SK-N-SH (cell line): ENCODE measurements around the gene KRTAP20-2. TPM values are rescaled to one million over a fixed set of nuclear protein-coding genes. Genes with fewer than 3 reads are reported as not detected.

Source experiments
- CTCF ChIA-PET: fragments of 300-600, 350-600 bp; formaldehyde crosslinking; extraction: SDS; loops from one replicate; lab custom pipeline; 2021; lab: Yijun Ruan, JAX
- POLR2A ChIA-PET: fragments of 350-600 bp; sonication (Branson Sonifier 250); formaldehyde crosslinking; extraction: SDS; loops from one replicate; lab custom pipeline; 2020; ENCODE audit warnings: antibody characterized with exemption, inconsistent platforms; lab: Yijun Ruan, JAX
- DNase-seq: peaks from one replicate; pipeline ENCODE4 v3.0.0; 2012
- H2AFZ ChIP-seq: fragments of 200-600 bp; sonication (generic); 2 replicates; pipeline ENCODE4 v1.8.1; 2016; ENCODE audit warnings: antibody characterized with exemption, mild to moderate bottlenecking, low read depth
- H3F3A ChIP-seq: fragments of 200-600 bp; sonication (generic); replicated peaks from 2 replicates; pipeline ENCODE3; 2016; ENCODE audit warnings: antibody characterized with exemption, mild to moderate bottlenecking; ENCODE audit not compliant: insufficient read depth
- H3K27ac ChIP-seq, 2 experiments: fragments of 200-500 bp in 1 of 2; fragments of 200-600 bp in 1 of 2; sonication (Bioruptor generic) in 1 of 2; sonication (generic), shearing (Covaris generic) in 1 of 2; 2 replicates each; pipeline versions ENCODE4 v1.5.1 to v1.6.1; 2014 to 2016; ENCODE audit warnings: low read depth in 2 of 2, inconsistent platforms in 1 of 2, low read length in 1 of 2, mild to moderate bottlenecking in 1 of 2, mixed read lengths in 1 of 2
- H3K27me3 ChIP-seq: fragments of 200-600 bp; sonication (generic), shearing (Covaris generic); 2 replicates; pipeline ENCODE4 v1.6.1; 2016; ENCODE audit warnings: mixed run types; ENCODE audit not compliant: insufficient read depth
- H3K36me3 ChIP-seq, 2 experiments: fragments of 200-500 bp in 1 of 2; fragments of 200-600 bp in 1 of 2; sonication (Bioruptor generic) in 1 of 2; sonication (generic) in 1 of 2; replicated peaks in 1 of 2; 2 replicates each; pipeline versions ENCODE3 to v1.5.1; 2014 to 2016; ENCODE audit warnings: low read length in 1 of 2, mild to moderate bottlenecking in 1 of 2; ENCODE audit not compliant: insufficient read depth in 2 of 2, control insufficient read depth in 1 of 2
- H3K4me1 ChIP-seq, 2 experiments: fragments of 200-500 bp in 1 of 2; fragments of 200-600 bp in 1 of 2; sonication (Bioruptor generic) in 1 of 2; sonication (generic), shearing (Covaris generic) in 1 of 2; 2 replicates each; pipeline versions ENCODE4 v1.5.1 to v1.6.1; 2014 to 2016; ENCODE audit warnings: low read depth in 1 of 2, low read length in 1 of 2, mixed run types in 1 of 2; ENCODE audit not compliant: insufficient read depth in 2 of 2, control insufficient read depth in 1 of 2
- H3K4me2 ChIP-seq: fragments of 200-600 bp; sonication (generic), shearing (Covaris generic); 2 replicates; pipeline ENCODE4 v1.6.1; 2017; ENCODE audit warnings: mixed run types
- H3K4me3 ChIP-seq, 2 experiments: fragments of 200-500 bp in 1 of 2; fragments of 200-600 bp in 1 of 2; sonication (Bioruptor generic) in 1 of 2; sonication (generic), shearing (Covaris generic) in 1 of 2; 2 replicates each; pipeline versions ENCODE4 v1.5.1 to v1.8.1; 2014 to 2016; ENCODE audit warnings: low read depth in 2 of 2, inconsistent platforms in 1 of 2, low read length in 1 of 2, mild to moderate bottlenecking in 1 of 2, mixed read lengths in 1 of 2, moderate library complexity in 1 of 2
- H3K79me2 ChIP-seq: fragments of 200-600 bp; sonication (generic); 2 replicates; pipeline ENCODE4 v1.8.1; 2017; ENCODE audit warnings: mild to moderate bottlenecking; ENCODE audit not compliant: insufficient read depth
- H3K9ac ChIP-seq: fragments of 200-600 bp; sonication (generic); 2 replicates; pipeline ENCODE4 v1.6.1; 2017; ENCODE audit warnings: mixed run types
- H3K9me2 ChIP-seq: fragments of 200-600 bp; sonication (generic); 2 replicates; pipeline ENCODE4 v1.6.1; 2017; ENCODE audit warnings: mixed run types
- H3K9me3 ChIP-seq: fragments of 200-600 bp; sonication (generic); 2 replicates; pipeline ENCODE4 v1.6.1; 2017; ENCODE audit warnings: mixed run types, mild to moderate bottlenecking, moderate library complexity
- H4K20me1 ChIP-seq: fragments of 200-600 bp; sonication (generic); 2 replicates; pipeline ENCODE4 v1.6.1; 2017; ENCODE audit warnings: mild to moderate bottlenecking, mixed run types; ENCODE audit not compliant: insufficient read depth
- MAX ChIP-seq: IDR thresholded peaks from 2 replicates; pipeline ENCODE4 v1.4.0; 2012; ENCODE audit warnings: low read depth
- NFIC ChIP-seq: IDR thresholded peaks from 2 replicates; pipeline ENCODE4 v1.4.0; 2012; ENCODE audit warnings: borderline replicate concordance
- REST ChIP-seq: IDR thresholded peaks from 2 replicates; pipeline ENCODE4 v1.6.1; 2012; ENCODE audit warnings: mild to moderate bottlenecking, low read depth, low read length, moderate library complexity
- SIN3A ChIP-seq: IDR thresholded peaks from 2 replicates; pipeline ENCODE4 v1.6.1; 2012; ENCODE audit warnings: low read depth, mild to moderate bottlenecking, low read length, moderate library complexity, borderline replicate concordance
- TAF1 ChIP-seq: IDR thresholded peaks from 2 replicates; pipeline ENCODE4 v1.6.1; 2012; ENCODE audit warnings: low read depth, mild to moderate bottlenecking, low read length, moderate library complexity, borderline replicate concordance
- WGBS: methylation state at CpG from one replicate; pipeline ENCODE4 v1.1.6; 2017; ENCODE audit warnings: low lambda C conversion rate; 5-methylcytosine and 5-hydroxymethylcytosine counted together
- polyA plus RNA-seq, 3 experiments: library from polyadenylated mRNA; depleted of rRNA; stranded (reverse); fragments of >200 nt; gene quantifications; 2 replicates each; pipeline ENCODE4 v1.2.3, GENCODE V29; 2012
- TF ChIP-seq, protein P1 (sequence below): IDR thresholded peaks from 2 replicates; pipeline ENCODE4 v1.4.0; 2012; ENCODE audit warnings: low read depth, borderline replicate concordance
- TF ChIP-seq, protein P2 (sequence below): IDR thresholded peaks from 2 replicates; pipeline ENCODE4; 2012
- TF ChIP-seq, protein P3 (sequence below): fragments of 150-350 bp; IDR thresholded peaks from 2 replicates; pipeline ENCODE4 v1.6.1; 2017; ENCODE audit warnings: antibody characterized with exemption, low read length, low read depth, borderline replicate concordance

Gene KRTAP20-2
- polyA plus RNA-seq, 1 of the 3 experiments (the other 2 are of a cell fraction): not detected

GRCh38 chr21:30638686-30639085, 3.7 kb downstream of the KRTAP20-2 start:
- H3K9me2 ChIP-seq: no peaks in the 10 kb centered on the region
- TF ChIP-seq, protein P1, sequence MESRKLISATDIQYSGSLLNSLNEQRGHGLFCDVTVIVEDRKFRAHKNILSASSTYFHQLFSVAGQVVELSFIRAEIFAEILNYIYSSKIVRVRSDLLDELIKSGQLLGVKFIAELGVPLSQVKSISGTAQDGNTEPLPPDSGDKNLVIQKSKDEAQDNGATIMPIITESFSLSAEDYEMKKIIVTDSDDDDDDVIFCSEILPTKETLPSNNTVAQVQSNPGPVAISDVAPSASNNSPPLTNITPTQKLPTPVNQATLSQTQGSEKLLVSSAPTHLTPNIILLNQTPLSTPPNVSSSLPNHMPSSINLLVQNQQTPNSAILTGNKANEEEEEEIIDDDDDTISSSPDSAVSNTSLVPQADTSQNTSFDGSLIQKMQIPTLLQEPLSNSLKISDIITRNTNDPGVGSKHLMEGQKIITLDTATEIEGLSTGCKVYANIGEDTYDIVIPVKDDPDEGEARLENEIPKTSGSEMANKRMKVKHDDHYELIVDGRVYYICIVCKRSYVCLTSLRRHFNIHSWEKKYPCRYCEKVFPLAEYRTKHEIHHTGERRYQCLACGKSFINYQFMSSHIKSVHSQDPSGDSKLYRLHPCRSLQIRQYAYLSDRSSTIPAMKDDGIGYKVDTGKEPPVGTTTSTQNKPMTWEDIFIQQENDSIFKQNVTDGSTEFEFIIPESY: no peak
- TF ChIP-seq SIN3A (no peak), MAX (no peak), REST (no peak), NFIC (no peak), TAF1 (no peak)
- TF ChIP-seq, protein P2, sequence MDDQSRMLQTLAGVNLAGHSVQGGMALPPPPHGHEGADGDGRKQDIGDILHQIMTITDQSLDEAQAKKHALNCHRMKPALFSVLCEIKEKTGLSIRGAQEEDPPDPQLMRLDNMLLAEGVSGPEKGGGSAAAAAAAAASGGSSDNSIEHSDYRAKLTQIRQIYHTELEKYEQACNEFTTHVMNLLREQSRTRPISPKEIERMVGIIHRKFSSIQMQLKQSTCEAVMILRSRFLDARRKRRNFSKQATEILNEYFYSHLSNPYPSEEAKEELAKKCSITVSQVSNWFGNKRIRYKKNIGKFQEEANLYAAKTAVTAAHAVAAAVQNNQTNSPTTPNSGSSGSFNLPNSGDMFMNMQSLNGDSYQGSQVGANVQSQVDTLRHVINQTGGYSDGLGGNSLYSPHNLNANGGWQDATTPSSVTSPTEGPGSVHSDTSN: no peak
- TF ChIP-seq, protein P3, sequence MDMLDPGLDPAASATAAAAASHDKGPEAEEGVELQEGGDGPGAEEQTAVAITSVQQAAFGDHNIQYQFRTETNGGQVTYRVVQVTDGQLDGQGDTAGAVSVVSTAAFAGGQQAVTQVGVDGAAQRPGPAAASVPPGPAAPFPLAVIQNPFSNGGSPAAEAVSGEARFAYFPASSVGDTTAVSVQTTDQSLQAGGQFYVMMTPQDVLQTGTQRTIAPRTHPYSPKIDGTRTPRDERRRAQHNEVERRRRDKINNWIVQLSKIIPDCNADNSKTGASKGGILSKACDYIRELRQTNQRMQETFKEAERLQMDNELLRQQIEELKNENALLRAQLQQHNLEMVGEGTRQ: no peak
- 13% methylated on average over 3 of the region's 3 CpGs for WGBS
- no peaks in the 10 kb centered on the region for H3K79me2 ChIP-seq
- no peaks in the 10 kb centered on the region for H3F3A ChIP-seq
- H3K4me2 ChIP-seq: no peak overlapping the region
- H3K27me3 ChIP-seq: no peaks in the 10 kb centered on the region; the same call in 1 of the 2 replicates
- no peaks in the 10 kb centered on the region for H3K9me3 ChIP-seq
- no peak for DNase-seq
- ChIA-PET CTCF (no interaction called here), POLR2A (no interaction called here)
- H3K27ac ChIP-seq: no peak overlapping the region
- H2AFZ ChIP-seq: no peak overlapping the region
- H3K4me1 ChIP-seq: no peaks in the 10 kb centered on the region
- no peak overlapping the region for H3K4me3 ChIP-seq
- H3K9ac ChIP-seq: no peak overlapping the region
- no peaks in the 10 kb centered on the region for H4K20me1 ChIP-seq
- H3K36me3 ChIP-seq: no peaks in the 10 kb centered on the region
